ENCODE results near the gene SUSD1.

Gene SUSD1

DNA sequence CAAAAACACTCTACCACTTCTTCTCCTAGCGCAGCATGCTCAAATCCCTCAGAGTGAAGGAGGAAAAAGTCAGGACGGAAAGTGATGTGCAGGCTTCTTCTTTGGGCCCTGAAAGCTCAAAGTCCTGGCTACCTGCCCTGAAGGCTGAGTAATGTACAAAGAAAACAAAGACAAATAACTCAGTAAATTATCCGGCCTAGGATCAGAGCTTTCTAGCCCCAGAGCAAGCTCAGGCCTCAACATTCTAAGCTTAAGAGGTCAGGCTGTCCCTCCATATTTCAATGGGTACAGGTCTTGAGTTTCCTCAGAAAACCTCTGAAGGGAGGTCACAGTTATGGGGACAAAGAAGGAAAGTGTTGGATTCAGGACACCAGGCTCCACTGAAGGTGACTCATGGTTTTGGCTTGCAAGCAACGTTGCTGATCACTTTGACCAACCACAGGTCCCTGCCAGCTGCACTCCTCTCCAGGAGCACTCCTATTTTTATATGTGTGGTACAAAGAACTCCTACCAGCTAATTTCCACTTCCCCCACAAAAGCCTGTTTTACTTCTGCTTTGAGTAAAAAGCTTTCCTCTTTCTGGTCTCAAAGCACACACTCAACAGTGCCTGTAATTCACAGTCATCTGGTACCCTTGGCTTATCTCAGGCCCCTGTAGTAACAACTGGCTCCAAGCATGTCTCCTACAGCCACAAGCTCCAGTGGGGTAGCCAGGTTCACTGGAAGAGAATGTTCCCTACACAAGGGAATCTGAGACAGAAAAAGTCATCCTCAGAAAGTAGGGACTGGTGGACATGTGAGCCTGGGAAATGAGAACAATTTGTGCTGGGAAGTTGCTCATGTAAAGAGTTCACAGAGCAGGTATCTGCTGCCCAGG is 162.8 kb downstream of the SUSD1 start:
- DNase-seq (ENCODE audit: low read depth, low spot score), result peak; percentile 95

DNA sequence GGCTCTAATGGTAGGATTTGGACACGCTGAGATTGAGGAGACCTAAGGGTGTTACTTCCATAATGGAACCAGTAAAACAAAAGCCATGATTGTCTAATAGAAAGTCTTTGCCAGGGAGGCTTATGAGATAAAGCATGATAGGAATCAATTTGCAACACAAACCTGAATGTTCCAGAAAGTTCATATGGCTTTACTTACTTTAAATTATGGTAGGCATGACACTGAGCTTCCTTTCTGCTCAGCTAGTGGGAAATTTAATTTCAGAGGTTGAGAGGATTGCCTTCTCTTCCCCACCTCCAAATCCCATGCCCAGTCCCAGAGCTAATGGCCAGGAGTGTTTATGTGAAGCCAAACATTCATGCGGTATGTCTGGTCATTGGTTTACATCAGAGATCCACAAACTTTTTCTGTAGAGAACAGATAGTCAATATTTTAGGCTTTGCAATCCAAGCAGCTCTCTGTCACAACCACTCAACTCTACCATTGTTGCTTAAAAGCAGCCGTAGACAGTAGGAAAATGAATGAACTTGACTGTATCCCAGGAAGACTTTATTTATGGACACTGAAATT is 164.0 kb downstream of the SUSD1 start:
- DNase-seq (ENCODE audit: low read depth, low spot score), result no peak

DNA sequence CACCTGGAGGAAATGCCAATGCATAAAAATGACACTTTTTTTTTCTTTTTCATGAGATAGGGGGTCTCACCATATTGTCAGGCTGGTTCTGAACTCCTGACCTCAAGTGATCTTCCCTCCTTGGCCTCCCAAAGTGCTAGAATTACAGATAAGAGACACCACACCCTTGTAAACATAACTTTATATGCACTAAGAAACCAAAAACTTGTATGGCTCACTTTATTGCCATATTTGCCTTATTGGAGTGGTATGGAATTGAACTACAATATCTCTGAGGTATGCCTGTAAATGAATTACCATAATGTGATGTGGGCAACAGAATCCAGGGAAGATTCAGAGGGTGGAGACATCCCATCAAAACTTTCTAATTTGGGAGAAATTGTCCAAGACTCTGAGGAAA is 164.6 kb downstream of the SUSD1 start:
- no peak for DNase-seq (ENCODE audit: low read depth, low spot score)

DNA sequence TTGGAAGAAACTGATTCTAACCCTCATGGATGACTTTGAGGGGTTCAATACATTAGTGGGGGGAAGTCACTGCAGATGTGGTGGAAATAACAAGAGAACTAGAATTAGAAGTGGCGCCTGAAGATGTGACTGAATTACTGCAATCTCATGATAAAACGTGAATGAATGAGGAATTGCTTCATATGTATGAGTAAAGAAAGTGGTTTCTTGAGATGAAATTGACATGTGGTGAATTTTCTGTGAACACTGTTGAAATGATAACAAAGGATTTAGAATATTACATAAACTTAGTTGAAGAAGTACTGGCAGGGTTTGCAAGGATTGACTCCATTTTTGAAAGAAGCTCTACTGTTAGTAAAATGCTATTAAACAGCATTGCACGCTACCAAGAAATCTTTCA is 165.4 kb downstream of the SUSD1 start:
- DNase-seq (ENCODE audit: low read depth, low spot score), result no peak

- peak; percentile 76 for DNase-seq (ENCODE audit: low read depth, low spot score)
These were observed 167.4 kb downstream of the SUSD1 start for GRCh38 chr9:112007575-112008240.

DNA sequence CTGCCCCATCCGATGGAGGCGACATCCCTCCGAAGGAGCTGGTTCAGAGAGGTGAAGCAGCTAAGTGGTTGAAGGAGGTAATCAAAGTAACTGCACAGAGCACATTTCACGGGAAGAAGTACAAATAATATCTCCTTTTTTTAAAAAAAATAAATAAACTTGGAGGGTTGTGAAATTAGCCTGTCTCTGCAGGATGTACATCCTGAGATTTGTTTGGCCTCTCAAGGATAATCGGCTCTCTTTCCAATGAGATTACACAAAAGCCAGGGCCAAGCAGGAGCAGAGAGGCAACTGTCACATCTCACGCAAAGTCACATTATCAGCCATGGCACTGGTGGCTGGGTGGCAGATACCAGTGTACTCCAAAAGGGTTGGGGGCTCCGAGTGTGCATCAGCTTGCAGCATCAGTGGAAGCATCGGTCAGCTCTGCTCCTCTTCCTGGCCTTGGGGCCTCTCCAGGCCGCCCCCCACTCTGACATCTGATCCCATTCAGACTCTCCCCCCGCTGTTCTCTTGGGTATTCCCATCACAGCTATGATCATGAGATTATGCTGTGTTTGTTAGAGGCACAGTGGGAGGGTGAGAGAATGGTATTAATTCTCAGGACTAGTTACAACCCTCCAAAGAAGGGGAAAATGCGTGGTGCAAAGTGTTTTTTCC is 168.6 kb downstream of the SUSD1 start:
- DNase-seq (ENCODE audit: low read depth, low spot score), result no peak

- DNase-seq (ENCODE audit: low read depth, low spot score), result no peak
These were observed 169.2 kb downstream of the SUSD1 start for GRCh38 chr9:112005939-112006338.

DNA sequence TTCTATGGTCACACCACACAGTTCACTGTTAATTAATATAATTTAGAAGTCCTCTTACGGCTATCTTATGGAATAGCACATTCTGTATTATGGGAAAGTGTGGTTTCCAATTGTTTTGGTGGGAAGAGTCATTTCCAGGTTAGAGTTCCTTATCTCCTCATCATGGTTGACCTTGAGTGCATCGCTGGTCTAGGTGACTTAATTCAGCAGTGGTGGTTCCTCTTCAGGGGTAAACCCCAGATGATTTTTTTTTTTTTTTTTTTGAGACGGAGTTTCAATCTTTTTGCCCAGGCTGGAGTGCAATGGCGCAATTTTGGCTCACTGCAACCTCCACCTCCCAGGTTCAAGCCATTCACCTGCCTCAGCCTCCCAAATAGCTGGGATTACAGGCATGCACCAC is 171.6 kb downstream of the SUSD1 start:
- DNase-seq (ENCODE audit: low read depth, low spot score), result no peak

GRCh38 chr9:112002847-112003457 is 172.1 kb downstream of the SUSD1 start:
- DNase-seq (ENCODE audit: low read depth, low spot score), result no peak

DNA sequence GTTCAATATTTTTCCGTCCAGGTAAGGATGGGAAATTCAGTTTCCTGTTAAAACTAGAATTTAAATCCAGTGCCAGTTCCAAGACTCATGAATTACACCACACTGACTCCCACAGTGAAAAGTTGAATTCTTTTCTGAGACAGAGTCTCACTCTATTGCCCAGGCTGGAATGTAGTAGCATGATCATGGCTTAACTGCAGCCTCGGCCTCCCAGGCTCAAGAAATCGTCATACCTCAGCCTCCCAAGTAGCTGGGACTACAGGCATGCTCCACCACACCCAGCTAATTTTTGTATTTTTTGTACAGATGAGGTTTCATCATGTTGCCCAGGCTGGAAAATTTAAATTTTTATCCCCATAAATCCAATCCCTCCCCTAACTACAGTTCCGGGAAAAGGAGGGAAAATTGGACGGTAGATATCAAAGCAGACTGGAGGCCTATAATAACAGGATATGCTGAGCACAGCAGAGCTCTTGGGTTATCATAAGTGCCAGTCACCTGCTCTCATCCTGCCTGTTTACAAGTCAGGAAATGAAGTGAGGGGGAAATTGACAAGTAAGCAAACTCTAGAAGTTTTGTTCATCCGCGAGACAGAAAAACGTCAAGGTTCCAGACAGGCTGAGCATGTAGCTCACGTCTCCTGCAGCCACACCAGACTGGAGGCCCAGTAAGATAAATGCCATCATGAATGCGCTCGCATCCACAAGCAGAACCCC is 172.8 kb downstream of the SUSD1 start:
- DNase-seq (ENCODE audit: low read depth, low spot score), result no peak

GRCh38 chr9:112000743-112001142 is 174.4 kb downstream of the SUSD1 start:
- DNase-seq (ENCODE audit: low read depth, low spot score), result no peak

DNA sequence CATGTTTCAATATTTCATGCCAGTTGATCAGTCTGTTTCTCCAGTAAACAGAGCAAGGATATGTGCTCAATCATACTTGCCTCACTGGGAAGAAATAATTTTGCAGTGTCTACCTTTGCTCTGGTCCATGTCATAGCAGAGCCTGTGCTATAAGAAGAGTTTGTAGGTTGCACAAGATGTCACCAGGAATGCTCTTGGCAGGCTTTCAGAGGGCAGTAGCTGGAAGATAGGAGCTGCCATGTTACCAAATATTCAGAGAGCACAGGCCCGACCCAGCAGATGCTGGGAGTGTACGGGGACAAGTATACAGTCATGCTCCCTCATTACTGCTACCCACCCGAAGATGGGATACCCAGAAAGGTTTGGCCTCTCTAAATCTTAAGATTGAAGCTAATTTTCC is 175.8 kb downstream of the SUSD1 start:
- DNase-seq (ENCODE audit: low read depth, low spot score), result no peak

DNA sequence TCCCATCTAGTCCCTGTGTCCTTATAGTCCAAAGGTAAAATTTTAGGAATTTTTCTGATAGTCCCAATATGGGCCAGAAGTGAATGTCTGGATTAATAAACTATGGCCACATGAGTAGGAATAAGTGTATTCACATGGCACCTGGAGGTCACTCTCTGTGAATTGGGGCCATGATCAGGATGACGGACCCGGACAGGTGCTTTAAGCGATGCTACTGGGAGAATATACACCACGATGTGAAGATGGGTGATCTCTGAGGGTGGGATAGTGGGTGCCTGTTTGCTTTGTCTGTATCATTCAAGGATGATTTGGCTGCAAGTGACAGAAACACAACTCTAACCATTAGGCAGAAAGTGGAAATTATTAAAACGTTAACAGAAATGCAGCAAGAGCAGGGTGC is 177.3 kb downstream of the SUSD1 start:
- DNase-seq (ENCODE audit: low read depth, low spot score), result no peak

DNA sequence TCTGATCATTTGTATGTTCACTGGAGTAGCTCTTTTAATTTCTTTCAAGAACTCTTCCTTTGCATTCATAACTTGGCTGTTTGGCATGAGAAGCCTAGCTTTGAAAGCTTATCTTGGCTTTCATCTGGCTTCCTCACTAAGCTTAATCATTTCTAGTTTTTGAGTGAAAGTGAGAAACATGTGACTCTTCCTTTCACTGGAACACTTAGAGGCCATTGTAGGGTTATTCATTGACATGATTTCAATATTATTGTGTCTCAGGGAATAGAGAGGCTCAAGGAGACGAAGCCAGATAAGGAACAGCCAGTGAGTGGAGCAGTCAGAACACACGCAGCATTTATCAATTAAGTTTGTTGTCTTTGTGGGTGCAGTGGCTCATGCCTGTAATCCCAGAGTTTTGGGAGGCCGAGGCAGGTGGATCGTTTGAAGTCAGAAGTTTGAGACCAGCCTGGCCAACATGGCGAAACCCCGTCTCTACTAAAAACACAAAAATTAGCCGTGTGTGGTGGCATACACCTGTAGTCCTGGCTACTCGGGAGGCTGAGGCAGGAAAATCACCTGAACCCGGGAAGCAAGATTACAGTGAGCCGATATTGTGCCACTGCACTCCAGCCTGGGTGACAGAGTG is 180.2 kb downstream of the SUSD1 start:
- DNase-seq (ENCODE audit: low read depth, low spot score), result peak; percentile 55

GRCh38 chr9:111993319-111993718 is 181.8 kb downstream of the SUSD1 start:
- DNase-seq (ENCODE audit: low read depth, low spot score), result no peak

DNA sequence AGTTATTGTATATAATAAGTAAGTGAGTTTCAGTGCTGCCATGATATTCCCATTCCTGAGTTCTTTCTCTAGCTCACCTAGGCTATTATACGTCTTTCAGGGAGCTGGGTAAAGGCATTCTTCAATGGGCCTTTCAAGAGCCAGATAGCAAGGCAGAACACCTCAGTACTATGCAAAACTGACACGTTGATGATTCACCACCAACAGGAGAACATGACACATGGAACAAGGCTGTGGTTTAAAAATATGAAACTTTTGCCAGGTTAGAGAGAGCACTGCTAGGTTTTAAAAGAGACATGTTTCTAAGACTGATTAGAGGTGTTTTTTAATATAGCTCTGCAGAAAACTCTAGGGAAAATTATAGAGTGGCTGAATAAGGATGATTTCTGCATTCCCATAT is 182.6 kb downstream of the SUSD1 start:
- DNase-seq (ENCODE audit: low read depth, low spot score), result peak; percentile 75

- DNase-seq (ENCODE audit: low read depth, low spot score), result no peak
These were observed 183.9 kb downstream of the SUSD1 start for GRCh38 chr9:111991179-111991578.
